ENCODE data around the gene PIM3. TPM values are rescaled to one million over a fixed set of nuclear protein-coding genes. Genes with fewer than 3 reads are reported as not detected.
A peak's percentile ranks its signal among the peaks of the same experiment; 100 is the strongest.

PIM3 gene
- total RNA-seq, 1 donor from 2014 or later: 94.7 TPM

- peak overlapping the region; percentile 80 for H3K27ac ChIP-seq
Measured at GRCh38 chr22:49971232-49972162, 10.9 kb downstream of the PIM3 start.

GRCh38 chr22:49972163-49973017 is 11.8 kb downstream of the PIM3 start:
- TF ChIP-seq CTCF (IDR thresholded peaks at IDR 0.05): no peak
- Histone ChIP-seq H3K36me3 (no peaks in the 10 kb centered on the region), H3K4me3 (peak overlapping the region; percentile 60), H3K27ac (peak overlapping the region; percentile 80), H3K27me3 (ENCODE audit: low read depth) (no peaks in the 10 kb centered on the region), H3K4me1 (peaks cover 40% of the 10 kb centered on the region), H3K9me3 (no peaks in the 10 kb centered on the region)
- intact Hi-C loops (cut with DNase I): no loop called here
- DNase-seq: peak; percentile 63
- ATAC-seq: no peak

More at GRCh38 chr22:49971232-49972162, 10.9 kb downstream of the PIM3 start:
- Histone ChIP-seq H3K4me1 (peaks cover 49% of the 10 kb centered on the region), H3K4me3 (peak overlapping the region; percentile 60), H3K9me3 (no peaks in the 10 kb centered on the region), H3K36me3 (no peaks in the 10 kb centered on the region), H3K27me3 (ENCODE audit: low read depth) (no peaks in the 10 kb centered on the region)
- ATAC-seq: peak; percentile 78 to 79
- intact Hi-C loops (cut with DNase I): no loop called here
- TF ChIP-seq CTCF (IDR thresholded peaks at IDR 0.05): no peak
- peak; percentile 94 for DNase-seq

GRCh38 chr22:49973018-49973961 is 12.7 kb downstream of the PIM3 start:
- ATAC-seq (no peak), DNase-seq (peak; percentile 16)
- H3K27me3 ChIP-seq (ENCODE audit: low read depth): no peaks in the 10 kb centered on the region
- H3K9me3 ChIP-seq: no peaks in the 10 kb centered on the region
- intact Hi-C loops (cut with DNase I): no loop called here
- peaks cover 31% of the 10 kb centered on the region for H3K4me1 ChIP-seq
- H3K4me3 ChIP-seq: no peak overlapping the region
- no peak for TF ChIP-seq CTCF (IDR thresholded peaks at IDR 0.05)
- H3K27ac ChIP-seq: no peak overlapping the region
- no peaks in the 10 kb centered on the region for H3K36me3 ChIP-seq

GRCh38 chr22:49975543-49976389 is 15.2 kb downstream of the PIM3 start:
- no peak overlapping the region for H3K4me3 ChIP-seq
- H3K27me3 ChIP-seq (ENCODE audit: low read depth): no peaks in the 10 kb centered on the region
- DNase-seq: peak; percentile 45
- intact Hi-C loops (cut with DNase I): no loop called here
- peaks cover 14% of the 10 kb centered on the region for H3K4me1 ChIP-seq
- H3K9me3 ChIP-seq: no peaks in the 10 kb centered on the region
- TF ChIP-seq CTCF (IDR thresholded peaks at IDR 0.05): no peak
- no peak overlapping the region for H3K27ac ChIP-seq
- no peaks in the 10 kb centered on the region for H3K36me3 ChIP-seq
- no peak for ATAC-seq

All from lower lobe of right lung (tissue), 2 donors.